OCI-LY7 (cell line): ENCODE data around the gene FRMPD2. TPM values are rescaled to one million over a fixed set of nuclear protein-coding genes. Genes with fewer than 3 reads are reported as not detected.
"Not testable (repeated sequence)": the region's sequence is repeated elsewhere in the genome, so short reads cannot be mapped to it uniquely, and the experiment has no call there.

Experiments used
- BruUV-seq: library from RNA; stranded (reverse); fragments of 400-500 nt; replicated peaks from 2 replicates; lab custom pipeline; 2021; lab: Mats Ljungman, UMichigan
- CTCF ChIA-PET: fragments of 300-600 bp; sonication (Branson Sonifier 250); formaldehyde crosslinking; loops from one replicate; lab custom pipeline; 2022; ENCODE audit warnings: antibody characterized with exemption; ENCODE audit not compliant: unreplicated experiment; lab: Charles Lee
- POLR2A ChIA-PET: fragments of 300-600 bp; sonication (Branson Sonifier 250); formaldehyde crosslinking; loops from one replicate; lab custom pipeline; 2022; ENCODE audit warnings: antibody characterized with exemption; lab: Charles Lee
- DNase-seq: peaks from one replicate; pipeline ENCODE4 v3.0.0-alpha.2; 2015; ENCODE audit warnings: low spot score
- H2AFZ ChIP-seq: fragments of 200-600 bp; sonication (generic), shearing (Covaris generic); 2 replicates; pipeline ENCODE4 v1.6.1; 2014; ENCODE audit warnings: mild to moderate bottlenecking, antibody characterized with exemption, low read length, moderate library complexity
- H3K27ac ChIP-seq: fragments of 200-600 bp; sonication (generic); 2 replicates; pipeline ENCODE4 v1.5.1; 2014; ENCODE audit warnings: mixed run types, low read depth, mild to moderate bottlenecking, moderate library complexity, low read length, inconsistent platforms; ENCODE audit not compliant: poor library complexity, severe bottlenecking
- H3K36me3 ChIP-seq: fragments of 200-600 bp; sonication (generic); 2 replicates; pipeline ENCODE4 v1.6.1; 2014; ENCODE audit warnings: mild to moderate bottlenecking, antibody characterized with exemption, low read length, moderate library complexity, mixed read lengths; ENCODE audit not compliant: insufficient read depth
- H3K4me1 ChIP-seq: fragments of 200-600 bp; sonication (generic); 2 replicates; pipeline ENCODE4 v1.5.1; 2014; ENCODE audit warnings: mild to moderate bottlenecking, low read length; ENCODE audit not compliant: insufficient read depth, poor library complexity, severe bottlenecking
- H3K4me2 ChIP-seq: fragments of 200-600 bp; sonication (generic); 2 replicates; pipeline ENCODE4 v1.6.1; 2014; ENCODE audit warnings: mild to moderate bottlenecking, low read length
- H3K4me3 ChIP-seq: fragments of 200-600 bp; sonication (generic); 2 replicates; pipeline ENCODE4 v1.5.1; 2014; ENCODE audit warnings: mild to moderate bottlenecking, low read depth, low read length; ENCODE audit not compliant: poor library complexity, severe bottlenecking
- H3K79me2 ChIP-seq: fragments of 200-600 bp; sonication (generic); 2 replicates; pipeline ENCODE4 v1.6.1; 2016; ENCODE audit warnings: low read depth, mild to moderate bottlenecking, low read length, moderate library complexity, mixed read lengths; ENCODE audit not compliant: insufficient read depth
- H3K9me2 ChIP-seq: fragments of 200-600 bp; sonication (generic); 2 replicates; pipeline ENCODE4 v1.6.1; 2016; ENCODE audit warnings: mild to moderate bottlenecking, low read length, mixed read lengths; ENCODE audit not compliant: insufficient read depth
- H3K9me3 ChIP-seq: fragments of 200-600 bp; sonication (generic); 2 replicates; pipeline ENCODE4 v1.6.1; 2014; ENCODE audit warnings: mild to moderate bottlenecking, mixed run types, low read length, mixed read lengths
- H4K20me1 ChIP-seq: fragments of 200-600 bp; sonication (generic); 2 replicates; pipeline ENCODE4 v1.6.1; 2014; ENCODE audit warnings: mild to moderate bottlenecking, antibody characterized with exemption, low read length, moderate library complexity, mixed read lengths; ENCODE audit not compliant: insufficient read depth
- intact Hi-C: fragments of 100-400 bp; cut with micrococcal nuclease; formaldehyde crosslinking; loops from one replicate; pipeline ENCODE4 v1.10.0; 2022; ENCODE audit not compliant: unreplicated experiment
- total RNA-seq, 2 experiments: library from RNA; depleted of rRNA in 1 of 2; stranded (reverse); fragments of >200 nt in 1 of 2; shearing (Covaris generic) in 1 of 2; gene quantifications; 2 replicates each; pipeline ENCODE4 v1.2.3, GENCODE V29; 2014 to 2022

The FRMPD2 gene
- total RNA-seq, 2 experiments from 2014 or later: not detected

DNA sequence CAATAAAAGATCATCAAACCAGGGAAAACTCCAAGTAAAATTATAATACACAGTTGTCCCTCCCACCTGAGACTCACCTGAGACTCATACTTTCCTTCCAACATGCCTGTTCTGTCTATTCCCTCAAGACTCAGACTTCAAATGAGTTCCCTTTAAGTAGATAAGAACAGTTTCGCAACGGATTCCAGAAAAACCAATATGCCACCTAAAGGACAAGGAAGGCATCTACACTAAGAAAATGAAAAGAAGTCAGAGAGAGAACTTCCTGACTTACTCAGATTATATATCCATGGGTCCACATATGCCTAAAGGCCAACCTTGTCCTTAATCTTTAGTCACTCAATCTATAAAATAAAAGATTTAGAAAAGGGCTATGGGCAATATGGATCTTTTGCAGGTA lies 148.9 kb downstream of the FRMPD2 start:
- H3K4me3 ChIP-seq, H3K79me2 ChIP-seq, H3K4me1 ChIP-seq, CTCF ChIA-PET, H3K9me2 ChIP-seq, H4K20me1 ChIP-seq, DNase-seq, H3K4me2 ChIP-seq, H3K36me3 ChIP-seq, POLR2A ChIA-PET, BruUV-seq, H2AFZ ChIP-seq, H3K27ac ChIP-seq, H3K9me3 ChIP-seq, intact Hi-C loops: not testable (repeated sequence)

DNA sequence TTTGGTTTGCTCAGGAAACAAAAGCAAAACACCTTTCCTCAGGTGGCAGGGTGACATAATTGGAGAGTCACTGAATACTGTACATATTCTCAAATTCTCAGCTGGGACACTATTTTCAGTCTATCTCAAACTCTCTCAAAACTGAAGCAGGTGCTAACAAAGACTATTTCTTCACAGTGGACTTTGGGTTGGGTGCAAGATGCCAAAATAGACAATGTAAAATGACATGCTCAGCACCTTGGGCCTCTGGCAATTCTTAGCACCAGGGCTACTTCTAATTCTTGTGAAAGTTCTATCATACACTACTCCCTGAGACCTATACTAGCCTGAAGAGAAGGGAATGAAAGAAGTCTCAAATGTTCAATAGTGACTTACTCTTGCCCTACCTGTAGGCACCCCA lies 151.9 kb downstream of the FRMPD2 start:
- H3K27ac ChIP-seq, DNase-seq, H3K4me2 ChIP-seq, H3K4me3 ChIP-seq, H4K20me1 ChIP-seq, CTCF ChIA-PET, H3K36me3 ChIP-seq, H2AFZ ChIP-seq, H3K4me1 ChIP-seq, intact Hi-C loops, BruUV-seq, H3K9me3 ChIP-seq, H3K9me2 ChIP-seq, H3K79me2 ChIP-seq, POLR2A ChIA-PET: not testable (repeated sequence)

DNA sequence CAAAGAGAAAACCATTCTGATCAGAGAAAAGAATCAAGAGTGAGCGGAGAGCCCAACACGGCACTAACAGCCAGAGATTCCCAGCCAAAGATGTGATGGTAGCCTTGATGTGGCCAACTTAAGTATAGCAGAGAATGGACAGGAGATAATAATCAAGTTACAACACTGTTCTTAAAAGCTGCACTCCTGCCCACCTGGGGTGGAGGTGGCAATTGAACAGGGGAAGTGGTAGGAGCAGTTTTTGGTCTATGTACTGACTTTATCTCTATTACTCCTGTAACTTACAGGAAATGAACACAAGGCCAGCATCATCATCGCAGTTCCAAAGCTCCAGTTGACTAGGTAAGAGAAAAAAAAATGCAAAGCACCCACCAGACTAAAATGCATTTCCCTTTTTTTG lies 164.2 kb downstream of the FRMPD2 start:
- H3K9me2 ChIP-seq, DNase-seq, BruUV-seq, POLR2A ChIA-PET, H2AFZ ChIP-seq, CTCF ChIA-PET, H3K79me2 ChIP-seq, H3K4me3 ChIP-seq, H3K36me3 ChIP-seq, H3K9me3 ChIP-seq, H3K27ac ChIP-seq, intact Hi-C loops, H3K4me1 ChIP-seq, H3K4me2 ChIP-seq, H4K20me1 ChIP-seq: not testable (repeated sequence)

Other genes with a start within 250 kb of the FRMPD2 start
- gene MAPK8, start 32.0 kb upstream of the FRMPD2 start, total RNA-seq (2014; rRNA removed; shearing (Covaris generic)): 22.6 and 40.5 TPM in 2 replicates
- gene MAPK8, start 32.0 kb upstream of the FRMPD2 start, total RNA-seq (2022): 29.1 and 39.9 TPM in 2 replicates